H1 (cell line): ENCODE data around the gene HSD17B10. TPM values are rescaled to one million over a fixed set of nuclear protein-coding genes. Genes with fewer than 3 reads are reported as not detected.

Experiments
- ASH2L ChIP-seq: fragments of 200-600, 300-600 bp; sonication (generic); IDR thresholded peaks from one replicate; pipeline ENCODE4 v1.7.1; 2017; ENCODE audit warnings: low read length
- BRCA1 ChIP-seq: IDR thresholded peaks from 2 replicates; pipeline ENCODE4 v1.6.1; 2012; ENCODE audit warnings: low read depth, low read length, improper control_type of control experiment
- CBX5 ChIP-seq: fragments of 300-800, 300-1000 bp; sonication (generic); IDR thresholded peaks from 2 replicates; pipeline ENCODE4 v1.7.1; 2016; ENCODE audit warnings: antibody characterized with exemption, low read length, low read depth
- CBX8 ChIP-seq: fragments of 300-800, 300-1000 bp; sonication (generic); IDR thresholded peaks from 2 replicates; pipeline ENCODE4 v1.7.1; 2016; ENCODE audit warnings: low read depth, low read length, borderline replicate concordance
- EGR1 ChIP-seq: IDR thresholded peaks from 2 replicates; pipeline ENCODE4 v1.6.1; 2011; ENCODE audit warnings: low read depth, low read length, borderline replicate concordance
- EP300 ChIP-seq, 2 experiments: IDR thresholded peaks; 1 replicate in 1 of 2; 2 replicates in 1 of 2; pipeline ENCODE4 v1.6.1; 2011 to 2012; ENCODE audit warnings: low read depth in 2 of 2, low read length in 2 of 2, mild to moderate bottlenecking in 2 of 2, borderline replicate concordance in 1 of 2, inconsistent platforms in 1 of 2, moderate library complexity in 1 of 2
- FOSL1 ChIP-seq: IDR thresholded peaks from 2 replicates; pipeline ENCODE4 v1.6.1; 2011; ENCODE audit warnings: mild to moderate bottlenecking, low read depth, low read length, moderate library complexity; ENCODE audit not compliant: insufficient read depth
- GABPA ChIP-seq: IDR thresholded peaks from 2 replicates; pipeline ENCODE4 v1.6.1; 2011; ENCODE audit warnings: mild to moderate bottlenecking, low read length, moderate library complexity, borderline replicate concordance; ENCODE audit not compliant: insufficient read depth
- GTF2F1 ChIP-seq: IDR thresholded peaks from 2 replicates; pipeline ENCODE4 v1.6.1; 2012; ENCODE audit warnings: low read depth, low read length, improper control_type of control experiment, borderline replicate concordance
- HDAC2 ChIP-seq, 2 experiments: fragments of 300-600 bp in 1 of 2; sonication (generic) in 1 of 2; IDR thresholded peaks; 2 replicates each; pipeline ENCODE4 v1.6.1; 2011 to 2012; ENCODE audit warnings: low read depth in 2 of 2, low read length in 2 of 2, mild to moderate bottlenecking in 2 of 2, moderate library complexity in 2 of 2, borderline replicate concordance in 1 of 2, inconsistent platforms in 1 of 2
- JUND ChIP-seq: IDR thresholded peaks from 2 replicates; pipeline ENCODE4 v1.6.1; 2011; ENCODE audit warnings: mild to moderate bottlenecking, improper control_type of control experiment, low read length
- KDM4A ChIP-seq: IDR thresholded peaks from one replicate; pipeline ENCODE4 v1.7.1; 2012; ENCODE audit warnings: low read depth, mild to moderate bottlenecking, moderate library complexity, low read length, inconsistent platforms; ENCODE audit not compliant: severe bottlenecking
- KDM5A ChIP-seq: fragments of 200-600 bp; IDR thresholded peaks from 2 replicates; pipeline ENCODE4 v1.7.1; 2012; ENCODE audit warnings: mild to moderate bottlenecking, low read length, inconsistent platforms, mixed read lengths
- POLR2A ChIP-seq, 2 experiments: IDR thresholded peaks; 1 replicate in 1 of 2; 2 replicates in 1 of 2; pipeline ENCODE4 v1.6.1; 2011; ENCODE audit warnings: low read depth in 2 of 2, low read length in 2 of 2, mild to moderate bottlenecking in 2 of 2; ENCODE audit errors: control extremely low read depth in 1 of 2
- POU5F1 ChIP-seq: IDR thresholded peaks from 2 replicates; pipeline ENCODE4 v1.6.1; 2011; ENCODE audit warnings: low read depth, mild to moderate bottlenecking, low read length, moderate library complexity
- RBBP5 ChIP-seq: IDR thresholded peaks from 2 replicates; pipeline ENCODE4 v1.7.1; 2012; ENCODE audit warnings: low read depth, mild to moderate bottlenecking, inconsistent platforms, low read length, moderate library complexity, borderline replicate concordance
- RNF2 ChIP-seq: fragments of 200-900, 300-1000 bp; sonication (generic); IDR thresholded peaks from 2 replicates; pipeline ENCODE4 v1.7.1; 2016; ENCODE audit warnings: borderline replicate concordance, low read depth, mild to moderate bottlenecking, antibody characterized with exemption, low read length; ENCODE audit not compliant: poor library complexity, severe bottlenecking; ENCODE audit errors: missing control alignments
- SIRT6 ChIP-seq: IDR thresholded peaks from one replicate; pipeline ENCODE4 v1.7.1; 2012; ENCODE audit warnings: low read length, inconsistent platforms
- SP4 ChIP-seq: IDR thresholded peaks from 2 replicates; pipeline ENCODE4 v1.6.1; 2012; ENCODE audit warnings: low read length, inconsistent platforms
- SRF ChIP-seq: IDR thresholded peaks from 2 replicates; pipeline ENCODE4 v1.6.1; 2011; ENCODE audit warnings: mild to moderate bottlenecking, low read depth, low read length, moderate library complexity
- TAF1 ChIP-seq: IDR thresholded peaks from 2 replicates; pipeline ENCODE4 v1.6.1; 2011; ENCODE audit warnings: mild to moderate bottlenecking, low read depth, low read length
- TBP ChIP-seq: IDR thresholded peaks from 2 replicates; pipeline ENCODE4 v1.6.1; 2011; ENCODE audit warnings: low read depth, low read length, improper control_type of control experiment
- YY1 ChIP-seq: IDR thresholded peaks from 2 replicates; pipeline ENCODE4 v1.6.1; 2011; ENCODE audit warnings: low read depth, mild to moderate bottlenecking, low read length
- polyA plus RNA-seq, 7 experiments: library from polyadenylated mRNA; depleted of rRNA in 3 of 7; stranded (reverse) in 5 of 7; unstranded in 2 of 7; fragments of >200 nt in 5 of 7; fragments of 200-250 nt in 2 of 7; gene quantifications; 1 replicate in 5 of 7; 2 replicates in 1 of 7; 4 replicates in 1 of 7; pipeline versions ENCODE4 v1.2.1 to v1.2.3, GENCODE V29; 2011 to 2013; ENCODE audit warnings: missing spikeins in 2 of 7, mixed read lengths in 2 of 7
- total RNA-seq: library from RNA; stranded (reverse); fragmentation: NEBNext Ultra II Directional; extraction: Animal tissue kit (Norgen Biotek cat#: 25700); gene quantifications from 2 replicates; pipeline ENCODE4 v1.2.1, GENCODE V29; 2021
- TF ChIP-seq, protein P1 (sequence below): IDR thresholded peaks from 2 replicates; pipeline ENCODE4 v1.6.1; 2012; ENCODE audit warnings: inconsistent platforms

Gene HSD17B10
- total and polyA plus RNA-seq, 2 of the 8 experiments (the other 6 are each of a cell fraction or from before 2014, with no cell fraction given) = 114 to 236 TPM

GRCh38 chrX:53422086-53422860, 11.9 kb downstream of the HSD17B10 start, which contains the start of gene SMC1A (continued):
- TF ChIP-seq BRCA1 (peak; percentile 76), EGR1 (no peak), ASH2L (peak; percentile 59), FOSL1 (no peak), POLR2A (IDR thresholded peaks at IDR 0.05; ENCODE audit: control extremely low read depth in 1 of 2, low read depth in 2 of 2, low read length in 2 of 2) (peak in 1 of 2 experiments; percentile 91; a peak in 2 of 3 replicates), CBX8 (no peak), SP4 (no peak; the same call in 1 of the 2 replicates), JUND (peak; percentile 47; the same call in 1 of the 2 replicates), TAF1 (peak; percentile 83), CBX5 (no peak), SRF (no peak), RBBP5 (no peak), KDM4A (no peak), GABPA (no peak), EP300 (IDR thresholded peaks at IDR 0.05; ENCODE audit: borderline replicate concordance in 1 of 2, low read depth in 2 of 2, low read length in 2 of 2) (peak in 1 of 2 experiments; percentile 74; a peak in 1 of 3 replicates), YY1 (no peak), SIRT6 (no peak), KDM5A (no peak), POU5F1 (no peak), TBP (peak; percentile 70), GTF2F1 (0 out of 2 replicates have a peak, but pooled peaks have one; percentile 34), HDAC2 (IDR thresholded peaks at IDR 0.05; ENCODE audit: borderline replicate concordance in 1 of 2, low read depth in 2 of 2, low read length in 2 of 2) (no peak), RNF2 (no peak)
- TF ChIP-seq, protein P1, sequence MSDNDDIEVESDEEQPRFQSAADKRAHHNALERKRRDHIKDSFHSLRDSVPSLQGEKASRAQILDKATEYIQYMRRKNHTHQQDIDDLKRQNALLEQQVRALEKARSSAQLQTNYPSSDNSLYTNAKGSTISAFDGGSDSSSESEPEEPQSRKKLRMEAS = no peak; the same call in 1 of the 2 replicates
